ENCODE measurements around the gene EYS. TPM values are rescaled to one million over a fixed set of nuclear protein-coding genes. Genes with fewer than 3 reads are reported as not detected.
"Not testable (repeated sequence)": the region's sequence is repeated elsewhere in the genome, so short reads cannot be mapped to it uniquely, and the experiment has no call there.

EYS gene
- total RNA-seq, 1 donor from 2014 or later, result not detected

DNA sequence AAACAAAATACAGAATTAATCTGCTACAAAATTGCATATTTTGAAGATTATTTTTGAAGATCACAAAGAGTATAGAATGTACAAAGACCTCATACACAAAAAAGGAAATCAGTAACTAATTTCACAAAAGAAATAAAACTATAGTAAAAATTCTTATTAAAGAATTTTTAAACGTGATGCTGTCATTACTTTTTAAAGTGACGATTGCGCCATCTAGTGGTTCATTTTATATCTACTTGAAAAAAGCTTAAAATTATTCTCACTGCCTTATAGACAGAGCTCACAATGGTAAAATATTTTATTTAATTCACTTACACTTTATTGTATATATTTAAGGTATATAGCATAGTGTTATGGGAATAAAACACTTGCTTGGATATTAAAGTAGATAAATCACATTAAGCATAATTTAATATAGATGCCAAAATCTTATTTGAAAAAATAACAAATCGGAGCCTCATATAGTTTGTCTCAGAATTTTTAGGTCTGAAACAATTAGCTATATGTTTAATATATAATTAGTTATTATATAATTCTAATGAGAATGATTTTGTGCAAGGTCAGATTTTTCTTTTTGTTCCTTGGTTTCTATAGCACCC, 1942.6 kb downstream of the EYS start:
- Histone ChIP-seq H3K9me3 (peaks cover 7% of the 10 kb centered on the region), H3K27ac (no peak overlapping the region), H3K4me1 (no peaks in the 10 kb centered on the region), H3K36me3 (no peaks in the 10 kb centered on the region), H3K27me3 (ENCODE audit: low read depth) (no peaks in the 10 kb centered on the region), H3K4me3 (no peak overlapping the region)
- intact Hi-C loops (cut with DNase I), result loop anchor here (5.0 kb wide), 2 partner anchors 162 to 412 kb away; no protein-coding TSS in a partner anchor
- TF ChIP-seq, protein P1, sequence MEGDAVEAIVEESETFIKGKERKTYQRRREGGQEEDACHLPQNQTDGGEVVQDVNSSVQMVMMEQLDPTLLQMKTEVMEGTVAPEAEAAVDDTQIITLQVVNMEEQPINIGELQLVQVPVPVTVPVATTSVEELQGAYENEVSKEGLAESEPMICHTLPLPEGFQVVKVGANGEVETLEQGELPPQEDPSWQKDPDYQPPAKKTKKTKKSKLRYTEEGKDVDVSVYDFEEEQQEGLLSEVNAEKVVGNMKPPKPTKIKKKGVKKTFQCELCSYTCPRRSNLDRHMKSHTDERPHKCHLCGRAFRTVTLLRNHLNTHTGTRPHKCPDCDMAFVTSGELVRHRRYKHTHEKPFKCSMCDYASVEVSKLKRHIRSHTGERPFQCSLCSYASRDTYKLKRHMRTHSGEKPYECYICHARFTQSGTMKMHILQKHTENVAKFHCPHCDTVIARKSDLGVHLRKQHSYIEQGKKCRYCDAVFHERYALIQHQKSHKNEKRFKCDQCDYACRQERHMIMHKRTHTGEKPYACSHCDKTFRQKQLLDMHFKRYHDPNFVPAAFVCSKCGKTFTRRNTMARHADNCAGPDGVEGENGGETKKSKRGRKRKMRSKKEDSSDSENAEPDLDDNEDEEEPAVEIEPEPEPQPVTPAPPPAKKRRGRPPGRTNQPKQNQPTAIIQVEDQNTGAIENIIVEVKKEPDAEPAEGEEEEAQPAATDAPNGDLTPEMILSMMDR (IDR thresholded peaks at IDR 0.05), result peak; percentile 61
- DNase-seq (no peak), ATAC-seq (peak in 1 of 2 donors; percentile 46)

DNA sequence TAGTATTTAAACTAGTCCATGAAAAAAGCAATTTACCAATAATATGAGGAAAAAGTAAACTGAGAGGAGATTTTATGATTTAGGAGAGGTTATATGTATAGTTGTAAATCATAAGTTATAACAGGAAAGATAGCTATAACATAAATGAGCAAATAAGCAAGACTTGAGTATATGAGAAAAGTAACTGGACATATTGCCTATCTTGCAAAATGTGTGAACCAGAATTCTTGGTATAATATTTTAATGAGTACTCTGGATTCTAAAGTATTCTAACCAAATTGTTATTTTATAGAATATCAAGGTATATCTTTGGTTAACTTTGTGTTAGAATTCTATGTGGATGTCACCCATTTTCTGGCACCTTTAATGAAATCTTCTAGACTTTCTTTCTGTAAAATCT, 1946.8 kb downstream of the EYS start:
- no peaks in the 10 kb centered on the region for H3K27me3 ChIP-seq (ENCODE audit: low read depth)
- DNase-seq (no peak), ATAC-seq (no peak)
- no peak overlapping the region for H3K27ac ChIP-seq
- TF ChIP-seq, protein P1 (IDR thresholded peaks at IDR 0.05), result no peak
- H3K9me3 ChIP-seq, result peaks cover 9% of the 10 kb centered on the region
- H3K36me3 ChIP-seq, result no peaks in the 10 kb centered on the region
- H3K4me3 ChIP-seq, result no peak overlapping the region
- intact Hi-C loops (cut with DNase I), result loop anchor here (5.0 kb wide), 2 partner anchors 158 to 408 kb away; no protein-coding TSS in a partner anchor
- no peaks in the 10 kb centered on the region for H3K4me1 ChIP-seq

DNA sequence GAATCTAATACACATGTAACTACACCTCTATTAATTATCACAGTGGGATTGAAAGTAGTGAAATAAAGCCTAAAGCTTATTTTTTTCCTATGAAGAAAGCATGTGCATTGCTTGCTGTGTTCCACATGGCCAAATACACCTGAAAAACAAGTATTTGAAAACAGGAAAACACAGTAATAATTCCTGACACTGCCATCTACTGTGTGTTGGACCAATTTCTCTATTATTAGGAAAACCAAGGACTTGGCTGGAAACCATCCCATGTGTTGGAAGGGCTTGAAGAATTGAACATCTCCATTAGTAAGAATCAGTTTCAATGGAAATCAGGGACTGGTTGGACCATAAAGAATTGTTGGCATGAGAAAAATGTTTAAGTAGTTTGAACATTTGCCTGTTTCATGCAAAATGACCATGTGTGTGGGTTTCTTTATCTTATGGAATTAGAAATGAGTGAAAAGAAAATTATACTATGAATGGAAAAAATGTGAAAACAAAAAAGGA, 1947.4 kb downstream of the EYS start:
- no peak overlapping the region for H3K4me3 ChIP-seq
- TF ChIP-seq, protein P1 (IDR thresholded peaks at IDR 0.05), result no peak
- H3K4me1 ChIP-seq, result no peaks in the 10 kb centered on the region
- H3K36me3 ChIP-seq, result no peaks in the 10 kb centered on the region
- ATAC-seq (no peak), DNase-seq (no peak)
- H3K9me3 ChIP-seq, result peaks cover 9% of the 10 kb centered on the region
- intact Hi-C loops (cut with DNase I), result loop anchor here (5.0 kb wide), 2 partner anchors 157 to 407 kb away; no protein-coding TSS in a partner anchor
- H3K27me3 ChIP-seq (ENCODE audit: low read depth), result no peaks in the 10 kb centered on the region
- H3K27ac ChIP-seq, result no peak overlapping the region

DNA sequence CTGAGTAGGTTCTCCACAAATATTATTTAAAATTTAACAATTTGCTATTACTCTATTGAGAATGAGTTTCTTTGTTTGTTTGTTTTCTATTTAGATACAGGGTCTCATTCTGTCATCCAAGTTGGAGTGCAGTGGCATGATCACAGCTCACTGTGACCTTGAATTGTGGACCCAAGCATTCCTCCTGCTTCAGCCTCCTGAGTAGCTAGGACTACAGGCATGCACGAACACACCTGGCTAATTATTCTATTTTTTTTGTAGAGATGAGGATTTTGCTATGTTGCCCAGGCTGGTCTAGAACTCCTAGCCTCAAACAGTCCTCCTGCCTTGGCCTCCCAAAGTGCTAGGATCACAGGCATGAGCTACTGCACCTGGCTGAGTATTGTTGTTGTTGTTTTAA, 1949.2 kb downstream of the EYS start:
- Histone ChIP-seq H3K9me3 (peaks cover 9% of the 10 kb centered on the region), H3K27ac (no peak overlapping the region), H3K36me3 (no peaks in the 10 kb centered on the region), H3K4me1 (no peaks in the 10 kb centered on the region), H3K4me3 (no peak overlapping the region), H3K27me3 (ENCODE audit: low read depth) (no peaks in the 10 kb centered on the region)
- ATAC-seq (no peak), DNase-seq (no peak)
- TF ChIP-seq, protein P1 (IDR thresholded peaks at IDR 0.05), result no peak
- intact Hi-C loops (cut with DNase I), result no loop called here

DNA sequence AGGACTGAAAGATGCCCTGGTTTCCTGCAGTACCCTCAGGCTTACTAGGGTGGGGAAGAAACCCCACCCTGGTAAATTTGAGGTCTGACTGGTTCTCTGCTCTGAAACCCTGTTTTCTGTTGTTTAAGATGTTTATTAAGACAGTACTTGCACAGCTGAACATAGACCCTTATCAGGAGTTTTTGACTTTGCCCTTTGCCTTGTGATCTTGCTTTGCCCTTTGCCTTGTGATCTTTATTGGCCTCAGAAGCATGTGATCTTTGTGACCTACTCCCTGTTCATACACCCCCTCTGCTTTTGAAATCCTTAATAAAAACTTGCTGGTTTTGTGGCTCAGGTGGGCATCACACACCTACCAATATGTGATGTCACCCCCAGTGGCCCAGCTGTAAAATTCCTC, 1949.8 kb downstream of the EYS start:
- H3K9me3 ChIP-seq; DNase-seq; H3K4me1 ChIP-seq; ATAC-seq; H3K4me3 ChIP-seq; H3K27ac ChIP-seq; H3K27me3 ChIP-seq (ENCODE audit: low read depth); intact Hi-C loops (cut with DNase I); H3K36me3 ChIP-seq: not testable (repeated sequence)

DNA sequence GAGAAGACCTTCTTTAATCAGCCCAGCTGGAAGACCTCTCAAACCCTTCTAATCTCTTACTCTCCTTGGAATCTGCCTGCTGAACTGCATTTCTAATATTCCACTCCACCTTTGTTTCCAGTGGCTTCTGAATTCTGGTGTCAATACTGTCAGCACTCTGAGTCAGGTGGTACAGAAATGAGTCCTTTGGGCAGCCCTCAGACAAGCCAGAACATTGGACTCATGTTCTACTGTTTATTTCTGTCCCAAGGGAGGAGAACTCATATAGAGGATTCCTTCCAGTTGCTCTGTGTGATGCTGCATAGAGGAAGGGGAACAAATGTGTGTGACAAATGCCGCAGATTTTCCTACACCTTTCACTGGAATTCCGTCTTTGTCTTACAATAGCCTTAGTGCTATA, 1956.6 kb downstream of the EYS start:
- H3K9me3 ChIP-seq, result peaks cover 5% of the 10 kb centered on the region
- DNase-seq (no peak), ATAC-seq (no peak)
- TF ChIP-seq, protein P1 (IDR thresholded peaks at IDR 0.05), result no peak
- H3K27me3 ChIP-seq (ENCODE audit: low read depth), result no peaks in the 10 kb centered on the region
- intact Hi-C loops (cut with DNase I), result no loop called here
- no peaks in the 10 kb centered on the region for H3K4me1 ChIP-seq
- no peaks in the 10 kb centered on the region for H3K36me3 ChIP-seq
- no peak overlapping the region for H3K27ac ChIP-seq
- no peak overlapping the region for H3K4me3 ChIP-seq
